ENCODE data around the gene SMAD2.
A peak's percentile ranks its signal among the peaks of the same experiment; 100 is the strongest.

SMAD2 gene

GRCh38 chr18:47802802-47803201, 127.7 kb downstream of the SMAD2 start:
- DNase-seq: no peak
- Mint-ChIP-seq H3K27ac (no peak overlapping the region), H3K27me3 (ENCODE audit: low read depth, poor library complexity) (peaks cover 4% of the 10 kb centered on the region), H3K36me3 (ENCODE audit: low read depth) (peaks cover 3% of the 10 kb centered on the region), H3K9me3 (peaks cover 10% of the 10 kb centered on the region), H3K4me3 (no peak overlapping the region), H3K4me1 (peaks cover 27% of the 10 kb centered on the region)
- TF ChIP-seq CTCF (IDR thresholded peaks at IDR 0.05): no peak

- no peak for TF ChIP-seq CTCF (IDR thresholded peaks at IDR 0.05)
- H3K27me3 Mint-ChIP-seq (ENCODE audit: low read depth, poor library complexity): peaks cover 7% of the 10 kb centered on the region
- no peaks in the 10 kb centered on the region for H3K36me3 Mint-ChIP-seq (ENCODE audit: low read depth)
- no peak overlapping the region for H3K4me3 Mint-ChIP-seq
- no peak overlapping the region for H3K27ac Mint-ChIP-seq
- no peak for DNase-seq
- peaks cover 27% of the 10 kb centered on the region for H3K4me1 Mint-ChIP-seq
- H3K9me3 Mint-ChIP-seq: peaks cover 10% of the 10 kb centered on the region
Measured at GRCh38 chr18:47801817-47802216, 128.6 kb downstream of the SMAD2 start.

DNA sequence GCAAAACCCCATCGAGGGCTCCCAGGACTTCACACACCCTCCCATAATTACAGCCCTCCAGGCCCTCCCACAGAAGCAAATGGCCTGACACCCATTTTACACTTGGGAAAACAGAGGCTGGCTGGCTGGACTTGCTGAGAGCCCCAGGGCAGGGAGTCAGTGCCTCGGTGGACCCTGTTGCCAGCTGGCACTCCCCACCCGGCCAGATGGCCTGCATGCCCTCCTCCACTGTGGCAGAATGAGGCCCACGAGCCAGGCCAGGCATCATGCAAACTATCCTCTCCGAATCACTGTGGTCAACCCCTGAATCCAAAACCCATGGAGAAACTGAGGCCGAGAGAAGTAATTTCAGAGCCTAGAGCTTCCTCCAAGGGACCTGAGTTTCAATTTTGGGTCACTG, 129.7 kb downstream of the SMAD2 start:
- DNase-seq: no peak
- H3K27me3 Mint-ChIP-seq (ENCODE audit: low read depth, poor library complexity): peaks cover 7% of the 10 kb centered on the region
- no peak overlapping the region for H3K4me3 Mint-ChIP-seq
- H3K27ac Mint-ChIP-seq: no peak overlapping the region
- no peaks in the 10 kb centered on the region for H3K36me3 Mint-ChIP-seq (ENCODE audit: low read depth)
- H3K4me1 Mint-ChIP-seq: peaks cover 30% of the 10 kb centered on the region
- no peak for TF ChIP-seq CTCF (IDR thresholded peaks at IDR 0.05)
- H3K9me3 Mint-ChIP-seq: peaks cover 7% of the 10 kb centered on the region

DNA sequence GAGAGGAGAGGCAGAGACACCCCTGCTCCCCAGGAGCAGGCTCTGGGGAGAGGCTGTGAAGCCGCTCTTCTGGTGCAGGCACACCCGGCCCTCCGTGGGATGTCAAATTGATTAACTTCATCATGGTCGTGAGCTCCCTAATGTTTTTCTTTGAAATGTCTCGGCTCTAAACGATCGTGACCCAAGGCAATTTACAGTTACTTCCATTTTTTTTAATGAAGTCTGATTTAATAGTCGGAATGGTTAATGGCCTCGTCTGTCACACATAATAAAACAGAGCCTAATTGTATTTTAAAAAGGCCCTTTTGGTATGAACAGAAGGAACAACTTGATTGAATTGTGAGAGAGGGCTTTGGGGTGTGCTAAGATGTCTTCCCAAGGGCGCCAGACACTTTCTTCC, 130.2 kb downstream of the SMAD2 start:
- no peaks in the 10 kb centered on the region for H3K36me3 Mint-ChIP-seq (ENCODE audit: low read depth)
- DNase-seq: no peak

DNA sequence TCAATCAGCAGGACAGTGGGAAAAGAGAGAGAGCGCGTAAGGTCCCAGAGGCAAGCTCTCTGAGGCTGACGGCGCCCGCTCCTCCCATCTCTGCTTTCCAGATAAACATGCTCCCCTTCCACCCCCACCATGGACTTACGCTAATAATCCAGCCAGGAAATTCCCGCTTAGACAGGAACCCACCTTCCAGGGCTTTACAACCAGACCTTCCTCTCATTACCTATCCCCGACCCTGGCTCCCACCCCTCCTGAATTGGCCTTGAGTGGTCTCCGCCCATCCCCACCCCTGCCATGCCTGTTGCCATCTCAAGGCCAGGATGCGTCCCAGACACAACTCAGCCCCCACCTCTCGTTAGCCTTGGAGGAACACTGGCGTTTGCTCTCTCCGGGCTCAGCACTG, 131.1 kb downstream of the SMAD2 start:
- no peaks in the 10 kb centered on the region for H3K9me3 Mint-ChIP-seq
- no peak overlapping the region for H3K27ac Mint-ChIP-seq
- H3K36me3 Mint-ChIP-seq (ENCODE audit: low read depth): no peaks in the 10 kb centered on the region
- no peak for DNase-seq
- peaks cover 43% of the 10 kb centered on the region for H3K4me1 Mint-ChIP-seq
- no peak for TF ChIP-seq CTCF (IDR thresholded peaks at IDR 0.05)
- H3K27me3 Mint-ChIP-seq (ENCODE audit: low read depth, poor library complexity): peaks cover 11% of the 10 kb centered on the region
- H3K4me3 Mint-ChIP-seq: no peak overlapping the region

More for the DNA sequence above, 130.2 kb downstream of the SMAD2 start:
- Mint-ChIP-seq H3K9me3 (peaks cover 4% of the 10 kb centered on the region), H3K27ac (no peak overlapping the region), H3K4me3 (no peak overlapping the region), H3K4me1 (peaks cover 35% of the 10 kb centered on the region), H3K27me3 (ENCODE audit: low read depth, poor library complexity) (peaks cover 10% of the 10 kb centered on the region)
- TF ChIP-seq CTCF (IDR thresholded peaks at IDR 0.05): no peak

DNA sequence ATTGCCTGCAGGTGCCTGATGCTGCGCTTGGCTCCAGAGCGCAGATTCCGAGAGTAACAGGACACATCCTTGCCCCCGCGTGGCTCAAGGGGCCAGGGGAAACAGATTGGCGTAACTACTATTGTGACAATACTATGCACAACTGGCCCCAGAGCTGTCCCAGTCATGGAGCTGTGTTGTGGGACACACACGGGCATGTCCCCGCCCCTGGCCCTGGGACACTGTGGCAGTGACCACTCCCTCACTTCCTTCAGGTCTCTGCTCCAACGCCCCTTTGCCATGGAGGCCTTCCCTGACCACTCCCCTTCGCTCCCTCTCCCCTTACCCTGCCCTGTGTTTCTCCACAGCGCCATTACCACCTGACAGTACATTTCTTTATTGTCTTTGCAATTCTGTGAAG, 132.1 kb downstream of the SMAD2 start:
- H3K4me1 Mint-ChIP-seq: peaks cover 53% of the 10 kb centered on the region
- no peak overlapping the region for H3K4me3 Mint-ChIP-seq
- no peak for TF ChIP-seq CTCF (IDR thresholded peaks at IDR 0.05)
- peaks cover 15% of the 10 kb centered on the region for H3K27me3 Mint-ChIP-seq (ENCODE audit: low read depth, poor library complexity)
- no peaks in the 10 kb centered on the region for H3K9me3 Mint-ChIP-seq
- DNase-seq: no peak
- H3K36me3 Mint-ChIP-seq (ENCODE audit: low read depth): no peaks in the 10 kb centered on the region
- H3K27ac Mint-ChIP-seq: peak overlapping the region; percentile 56
